ENCODE results near the gene SLC19A1.

DNA sequence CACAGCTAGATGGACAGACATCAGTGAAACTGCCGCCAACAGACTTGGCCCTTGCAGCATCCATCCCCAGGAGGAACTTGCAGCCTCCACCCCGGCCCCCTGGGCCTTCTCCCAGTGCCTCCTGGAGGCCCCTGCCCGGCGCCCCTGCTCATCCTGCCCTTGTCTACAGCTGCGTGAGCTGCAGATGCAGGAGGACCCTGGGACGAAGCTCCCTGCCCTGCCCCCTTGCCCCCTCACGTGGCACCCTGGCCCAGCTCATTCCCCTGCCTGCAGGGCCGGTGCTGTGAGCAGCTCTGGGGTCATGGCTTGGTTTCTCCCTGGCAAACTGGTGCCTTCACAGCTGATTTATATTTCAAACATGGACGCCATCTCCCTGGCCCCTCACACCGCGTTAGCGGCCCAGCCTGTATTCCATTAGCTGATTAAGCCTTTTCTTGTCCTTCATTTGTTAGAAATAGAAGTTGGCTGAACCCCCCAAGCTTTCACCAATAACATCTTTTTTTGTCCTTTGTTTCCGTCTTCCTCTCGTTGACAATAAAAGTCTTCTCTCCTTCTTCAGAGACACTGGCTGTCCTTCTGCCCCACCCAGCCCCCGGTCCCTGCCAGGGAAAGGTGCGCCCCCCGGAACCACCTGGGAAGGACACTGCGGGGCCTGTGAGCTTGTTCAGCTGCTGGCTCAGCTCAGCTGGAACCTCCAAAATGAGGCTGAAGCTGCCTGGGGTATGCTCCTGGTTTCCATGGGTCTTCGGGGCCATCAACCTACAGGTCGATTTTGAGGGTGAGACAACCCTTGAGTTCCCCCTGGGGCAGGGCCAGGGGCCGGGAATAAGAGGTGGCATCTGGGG lies 34.0 kb upstream of the SLC19A1 start:
- TF ChIP-seq CTCF (conservative IDR thresholded peaks at IDR 0.05) (no peak), EZH2 (IDR thresholded peaks at IDR 0.05; ENCODE audit: low read depth) (no peak)

Data from PC-9 (cell line).